DLD1 (cell line): ENCODE data around the gene PAN2.
"Not testable (repeated sequence)": the region's sequence is repeated elsewhere in the genome, so short reads cannot be mapped to it uniquely, and the experiment has no call there.

Experiments used
- in situ Hi-C: cut with HindIII; loops from 2 replicates; pipeline ENCODE4 v1.10.0; 2017; ENCODE audit warnings: low sequenced_read_pairs

The PAN2 gene

DNA sequence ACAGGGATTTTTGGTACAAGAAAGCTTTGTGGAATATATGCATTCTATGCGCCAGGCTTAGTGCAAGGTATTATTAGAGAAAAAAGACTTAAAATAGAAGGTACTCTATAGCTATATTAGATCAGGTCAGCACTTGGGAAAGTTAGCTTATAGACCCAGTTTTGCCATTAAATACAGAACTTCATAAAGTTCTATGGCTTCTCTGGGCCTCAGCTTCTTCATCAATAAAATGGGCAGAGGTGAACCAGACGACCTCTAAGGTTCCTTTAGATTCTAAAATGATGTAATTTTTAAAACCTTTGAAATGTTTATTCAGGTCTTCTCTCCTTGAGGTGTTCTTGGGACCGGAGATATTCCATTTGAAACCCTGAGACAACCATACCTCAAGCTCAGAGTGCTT, 25.1 kb downstream of the PAN2 start:
- in situ Hi-C loops: no loop called here

DNA sequence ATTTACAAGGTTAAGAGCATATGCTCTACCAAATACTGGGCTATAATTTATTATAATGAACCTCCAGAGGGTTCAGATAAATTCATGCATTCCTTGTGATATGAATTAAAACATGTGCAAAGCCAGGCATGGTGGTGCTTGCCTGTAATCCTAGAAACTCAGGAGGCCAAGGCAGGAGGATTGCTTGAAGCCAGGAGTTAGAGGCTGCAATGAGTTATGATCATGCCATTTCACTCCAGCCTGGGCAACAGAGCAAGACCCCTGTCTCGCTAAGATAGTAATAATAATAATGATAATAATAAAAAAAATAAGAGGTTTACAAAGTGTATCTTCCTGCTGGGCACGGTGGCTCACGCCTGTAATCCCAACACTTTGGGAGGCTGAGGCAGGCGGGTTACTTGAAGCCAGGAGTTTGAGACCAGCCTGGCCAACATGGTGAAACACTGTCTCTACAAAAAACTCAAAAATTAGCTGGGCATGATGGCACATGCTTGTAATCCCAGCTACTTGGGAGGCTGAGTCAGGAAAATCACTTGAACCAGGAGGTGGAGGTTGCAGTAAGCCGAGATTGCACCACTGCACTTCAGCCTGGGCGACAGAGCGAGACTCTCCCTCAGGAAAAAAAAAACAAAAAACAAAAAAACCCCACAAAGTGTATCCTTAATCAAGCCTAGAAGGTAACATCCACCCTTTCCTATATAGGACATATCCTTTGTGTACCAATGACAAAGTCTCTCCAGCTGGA, 26.4 kb downstream of the PAN2 start:
- in situ Hi-C loops: no loop called here

DNA sequence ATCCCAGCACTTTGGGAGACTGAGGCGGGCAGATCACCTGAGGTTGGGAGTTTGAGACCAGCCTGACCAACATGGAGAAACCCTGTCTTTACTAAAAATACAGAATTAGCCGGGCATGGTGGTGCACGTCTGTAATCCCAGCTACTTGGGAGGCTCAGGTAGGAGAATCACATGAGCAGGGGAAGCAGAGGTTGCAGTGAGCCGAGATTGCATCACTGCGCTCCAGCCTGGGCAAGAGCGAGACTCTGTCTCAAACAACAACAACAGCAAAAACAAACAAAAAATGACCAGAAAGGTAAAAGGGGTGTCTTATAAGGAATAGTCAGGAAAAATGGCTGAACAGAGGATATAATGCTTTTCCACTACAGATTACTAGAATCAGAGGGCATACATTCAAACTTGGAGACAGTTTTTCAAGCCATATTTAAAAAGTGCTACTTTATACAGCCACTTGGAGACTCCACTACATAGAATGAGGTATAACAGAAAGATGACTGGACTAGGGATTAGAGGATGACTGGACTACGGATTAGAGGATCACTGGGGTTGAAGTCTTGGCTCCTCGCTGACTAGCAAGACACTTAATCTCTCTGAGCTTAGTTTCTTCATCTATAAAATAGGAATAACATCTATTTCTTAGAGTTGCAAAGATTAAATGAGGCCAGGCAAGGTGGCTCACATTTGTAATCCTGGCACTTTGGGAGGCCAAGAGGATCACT, 28.8 kb downstream of the PAN2 start:
- in situ Hi-C loops: no loop called here

DNA sequence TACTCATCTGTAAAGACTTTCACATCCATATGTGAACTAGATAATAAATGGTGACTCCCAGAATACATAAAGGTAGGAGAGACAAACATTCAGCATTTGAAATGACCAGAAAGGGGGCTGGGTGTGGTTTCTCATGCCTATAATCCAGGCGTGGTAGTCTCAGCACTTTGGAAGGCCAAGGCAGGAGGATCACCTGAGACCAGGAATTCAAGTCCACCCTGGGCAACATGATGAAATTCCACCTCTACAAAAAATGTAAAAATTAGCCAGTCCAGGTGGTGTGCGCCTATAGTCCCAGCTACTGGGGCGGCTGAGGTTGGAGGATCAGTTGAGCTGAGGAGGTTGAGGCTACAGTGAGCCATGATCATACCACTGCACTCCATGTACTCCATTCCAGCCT, 29.5 kb downstream of the PAN2 start:
- in situ Hi-C loops: no loop called here

DNA sequence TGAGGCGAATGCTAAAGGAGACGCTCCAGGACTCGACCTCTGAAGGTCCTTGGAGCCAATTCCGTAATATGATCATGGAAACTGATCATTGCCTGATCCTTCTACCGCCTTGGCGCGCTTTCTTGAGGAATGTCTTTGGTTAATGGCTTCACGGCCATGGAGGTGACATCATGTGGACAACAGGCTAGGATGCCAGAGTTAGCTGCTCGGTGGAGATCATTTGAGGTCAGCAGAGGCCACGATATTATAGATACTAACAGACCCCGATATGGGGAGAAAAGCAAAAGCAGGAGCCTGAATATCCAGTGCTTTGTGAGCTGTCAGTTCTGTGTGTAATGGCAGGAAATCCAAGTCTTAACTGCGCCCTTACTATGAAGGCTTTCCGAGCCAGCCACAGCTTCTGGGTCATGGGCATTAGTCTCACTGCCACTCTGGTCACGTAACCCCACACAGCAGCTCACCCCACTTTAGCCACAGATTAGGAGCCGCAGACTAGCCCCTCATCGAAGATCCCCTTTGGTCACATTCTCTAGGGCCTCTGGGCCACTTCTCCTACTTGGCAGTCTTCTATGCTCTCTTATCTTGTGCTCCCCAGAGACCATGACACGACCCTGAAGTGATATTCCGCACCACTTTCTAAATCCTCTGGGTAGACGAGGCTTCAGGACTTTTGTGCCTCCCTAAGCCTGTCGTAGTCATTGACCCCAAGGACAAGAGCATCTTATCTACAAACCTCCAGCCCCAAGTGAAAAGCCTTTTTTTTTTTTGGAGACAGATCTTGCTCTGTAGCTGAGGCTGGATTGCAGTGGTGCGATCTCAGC, 32.9 kb downstream of the PAN2 start:
- in situ Hi-C loops: no loop called here

DNA sequence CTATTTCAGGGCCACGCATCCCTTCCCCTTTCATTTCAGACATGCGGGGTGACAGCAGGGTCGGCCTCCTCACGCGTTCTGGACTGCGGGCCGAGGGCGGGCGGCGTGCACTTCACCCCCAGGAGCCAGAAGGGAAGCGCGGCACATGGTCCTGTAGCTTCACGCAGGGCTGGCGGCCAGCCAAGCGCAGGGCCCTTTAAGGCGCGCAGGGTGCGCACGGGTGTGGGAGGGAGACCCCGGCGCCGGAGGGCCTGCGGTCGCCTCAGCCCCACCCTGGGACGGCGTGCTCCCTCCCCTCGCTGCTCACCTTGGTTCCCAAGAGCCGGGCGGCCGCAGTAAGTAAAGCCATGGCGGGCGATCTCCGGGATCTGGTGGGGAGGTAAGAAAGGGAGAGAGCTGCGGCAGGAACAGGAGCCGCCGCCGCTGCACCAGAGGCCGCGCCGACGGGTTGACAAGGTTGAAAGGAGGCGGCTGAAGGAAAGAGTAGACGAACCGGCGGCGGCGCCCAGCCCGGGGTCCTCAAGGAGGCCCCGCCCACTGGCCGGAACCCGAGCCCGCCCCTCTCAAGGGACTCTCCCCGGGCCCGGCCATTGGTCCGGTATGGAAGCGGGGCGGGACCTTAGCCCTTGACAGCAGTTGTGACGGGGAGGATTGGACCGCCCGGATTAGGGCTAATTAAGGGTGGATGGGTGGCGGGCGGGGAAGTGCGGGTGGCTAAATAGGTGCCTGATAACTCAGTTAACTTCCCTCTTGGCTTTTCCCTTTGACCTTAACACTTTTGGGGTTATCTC, 33.8 kb downstream of the PAN2 start, which contains the start of gene CS:
Gene CS (minus strand): TSS at position 478 of the 791 bp plus-strand sequence. CDS start 129 bp downstream, at position 349.
- in situ Hi-C loops: no loop called here

DNA sequence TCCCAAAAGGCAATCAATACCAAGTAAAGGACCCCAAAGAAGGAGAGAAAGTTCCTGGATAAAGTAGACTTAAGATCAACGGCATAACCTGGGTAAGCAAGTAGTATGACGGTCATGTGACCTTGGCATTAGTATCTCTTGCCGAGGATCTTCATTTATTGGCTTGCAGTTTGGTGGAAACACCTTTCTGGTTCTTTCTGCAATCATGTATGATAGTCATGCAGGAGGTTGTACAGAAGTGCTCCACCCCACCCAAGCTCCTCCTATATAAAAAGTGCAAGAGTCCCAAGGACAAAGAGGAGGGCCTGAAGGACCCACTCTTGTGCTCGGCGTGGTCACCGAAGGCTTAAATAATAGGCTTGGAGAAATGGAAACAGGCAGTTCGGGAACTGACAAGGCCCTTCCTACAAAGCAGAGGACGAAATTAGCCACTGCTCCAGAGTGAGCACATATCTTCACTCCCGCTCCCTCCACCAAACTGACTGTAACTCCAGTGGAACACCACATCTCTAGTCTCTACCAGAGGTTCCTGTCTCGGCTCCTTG, 34.4 kb downstream of the PAN2 start:
- in situ Hi-C loops: no loop called here

DNA sequence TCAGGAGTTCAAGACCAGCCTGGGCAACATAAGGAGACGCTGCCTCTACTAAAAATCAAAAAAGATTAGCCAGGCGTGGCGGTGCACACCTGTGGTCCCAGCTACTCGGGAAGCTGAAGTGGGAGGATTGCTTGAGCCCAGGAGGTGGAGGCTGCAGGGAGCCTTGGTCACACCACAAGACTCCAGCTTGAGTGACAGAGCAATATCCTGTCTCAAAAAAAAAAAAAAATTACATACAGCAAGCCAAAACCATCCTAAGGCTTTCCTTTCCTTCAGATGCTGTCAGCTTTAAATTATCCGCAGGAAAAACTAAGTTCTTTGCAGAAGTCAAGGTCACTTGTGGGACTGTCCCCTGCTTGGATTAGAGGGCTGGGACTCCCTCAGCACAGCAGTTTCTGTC, 35.0 kb downstream of the PAN2 start:
- in situ Hi-C loops: no loop called here

DNA sequence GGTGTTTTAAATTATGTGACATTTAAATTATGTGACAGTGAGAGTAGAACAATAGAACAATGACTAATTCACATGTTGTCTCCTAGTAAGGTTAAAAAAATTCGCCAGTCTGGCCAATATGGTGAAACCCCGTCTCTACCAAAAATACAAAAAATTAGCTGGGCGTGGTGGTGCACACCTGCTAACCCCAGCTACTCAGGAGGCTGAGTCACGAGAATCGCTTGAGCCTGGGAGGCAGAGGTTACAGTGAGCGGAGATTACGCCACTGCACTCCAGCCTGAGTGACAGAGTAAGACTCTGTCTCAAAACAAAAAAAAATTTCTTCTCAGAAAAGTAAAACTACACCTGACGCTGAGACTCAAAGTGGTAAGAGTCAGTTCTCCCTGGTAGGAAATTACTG, 36.4 kb downstream of the PAN2 start:
- in situ Hi-C loops: no loop called here

DNA sequence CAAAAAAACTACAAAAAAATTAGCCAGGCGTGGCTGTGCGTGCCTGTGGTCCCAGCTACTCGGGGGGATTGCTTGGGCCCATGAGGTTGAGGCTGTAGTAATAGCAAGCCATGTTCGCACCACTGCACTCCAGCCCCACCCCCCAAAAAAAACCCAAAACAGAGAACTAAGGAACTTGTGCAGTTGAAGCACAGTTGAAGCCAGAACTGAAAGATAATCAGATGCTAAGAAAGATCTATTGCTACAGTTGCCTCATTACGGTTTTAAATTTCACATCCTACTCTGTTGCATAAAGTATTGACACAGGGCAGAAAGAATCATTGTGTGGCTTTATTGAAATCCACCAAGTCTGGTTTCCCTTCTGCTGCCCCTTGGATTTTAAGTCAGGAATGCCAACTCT, 37.5 kb downstream of the PAN2 start:
- in situ Hi-C loops: no loop called here

DNA sequence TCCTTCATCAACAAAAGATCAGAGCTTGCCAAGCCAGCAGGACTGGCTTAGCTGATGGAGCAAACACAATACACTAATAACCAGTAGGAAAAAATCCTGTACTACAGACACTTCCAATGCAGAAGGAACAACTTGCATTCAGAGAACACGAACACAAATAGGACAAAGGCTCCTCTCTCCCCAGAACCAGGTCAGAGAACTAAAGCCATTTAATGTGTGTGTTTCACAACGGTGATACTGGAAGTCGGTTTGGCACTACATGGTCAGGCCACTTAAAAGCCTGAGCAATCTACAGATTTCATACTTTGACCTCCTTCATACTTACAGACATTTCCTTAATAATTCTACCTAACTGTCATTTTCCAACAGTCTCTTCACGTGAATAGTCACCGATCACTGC, 40.0 kb downstream of the PAN2 start:
- in situ Hi-C loops: no loop called here

DNA sequence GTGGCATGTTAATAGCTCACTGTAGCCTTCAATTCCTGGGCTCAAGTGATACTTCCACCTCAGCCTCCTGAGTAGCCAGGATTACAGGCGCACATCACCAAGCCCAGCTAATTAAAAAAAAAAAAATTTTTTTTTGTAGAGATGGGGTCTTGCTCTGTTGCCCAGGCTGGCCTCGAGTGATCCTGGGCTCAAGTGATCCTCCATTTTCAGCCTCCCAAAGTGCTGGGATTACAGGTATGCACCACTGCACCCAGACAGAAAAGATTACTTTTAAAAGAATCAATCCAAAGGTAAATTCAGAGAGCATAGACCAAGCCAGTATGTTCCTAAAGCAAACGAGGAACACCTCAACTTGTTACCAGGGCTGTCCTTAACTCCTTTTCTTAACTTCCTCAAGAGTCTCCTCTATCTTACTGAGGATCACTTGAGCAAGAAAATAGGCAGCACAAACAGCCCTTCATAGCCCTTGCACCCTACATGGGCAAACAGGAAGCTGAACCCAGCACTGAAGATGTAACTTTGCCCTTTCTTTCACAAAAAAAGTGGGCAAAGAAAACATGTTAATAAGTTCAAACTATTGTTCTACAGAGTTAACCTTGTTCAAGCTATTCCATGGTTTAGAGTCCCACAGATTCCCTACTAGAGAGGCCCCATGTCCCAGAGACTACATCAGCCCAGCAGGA, 45.0 kb downstream of the PAN2 start:
- in situ Hi-C loops: no loop called here

DNA sequence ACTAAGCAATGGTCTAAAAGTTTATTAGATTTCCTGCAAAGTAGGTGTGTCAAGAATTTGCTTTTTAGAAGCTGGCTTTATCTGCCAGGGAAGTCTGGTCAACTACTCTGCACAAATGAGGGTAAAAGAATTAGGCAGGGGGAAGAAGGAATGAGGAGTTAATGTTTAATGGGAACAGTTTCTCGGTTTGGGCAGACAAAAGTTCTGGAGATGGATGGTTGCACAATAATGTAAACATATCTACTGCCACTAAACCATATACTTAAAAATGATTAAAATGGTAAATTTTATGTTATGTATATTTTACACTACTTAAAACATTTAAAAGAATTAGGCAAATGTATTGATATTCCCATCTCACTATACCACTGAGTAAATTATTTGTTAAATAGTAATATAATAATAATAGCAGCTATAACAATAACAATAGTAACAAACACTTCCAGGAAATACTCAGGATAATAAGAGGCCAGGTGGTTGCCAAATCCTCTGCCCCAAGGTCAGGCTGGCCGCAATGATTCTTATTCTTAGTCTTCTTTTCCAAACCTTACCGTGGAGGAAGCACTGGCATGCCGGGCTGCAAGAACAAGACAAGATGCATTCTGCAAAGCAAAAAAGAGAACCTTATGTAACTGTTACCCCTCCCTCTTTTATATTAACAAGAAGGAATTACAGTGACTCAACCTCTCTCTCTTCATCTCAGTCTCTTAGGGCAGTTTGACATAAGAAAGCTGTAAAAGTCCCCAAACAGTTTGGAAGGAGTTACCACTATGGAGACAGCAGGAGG, 47.6 kb downstream of the PAN2 start:
- in situ Hi-C loops: no loop called here

DNA sequence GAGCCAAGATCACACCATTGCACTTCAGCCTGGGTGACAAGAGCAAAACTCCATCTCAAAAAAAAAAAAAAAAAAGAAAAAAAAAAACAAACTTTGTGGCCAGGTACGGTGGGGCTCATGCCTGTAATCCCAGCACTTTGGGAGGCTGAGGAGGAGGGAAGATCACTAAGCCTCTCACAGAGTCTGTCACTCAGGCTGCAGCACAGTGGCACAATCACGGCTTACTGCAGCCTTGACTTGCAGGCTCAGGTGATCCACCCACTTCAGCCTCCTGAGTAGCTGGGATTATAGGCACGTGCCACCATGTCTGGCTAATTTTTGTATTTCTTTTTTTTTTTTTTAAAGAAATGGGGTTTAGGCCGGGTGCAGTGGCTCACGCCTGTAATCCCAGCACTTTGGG, 49.5 kb downstream of the PAN2 start:
- in situ Hi-C loops: not testable (repeated sequence)

DNA sequence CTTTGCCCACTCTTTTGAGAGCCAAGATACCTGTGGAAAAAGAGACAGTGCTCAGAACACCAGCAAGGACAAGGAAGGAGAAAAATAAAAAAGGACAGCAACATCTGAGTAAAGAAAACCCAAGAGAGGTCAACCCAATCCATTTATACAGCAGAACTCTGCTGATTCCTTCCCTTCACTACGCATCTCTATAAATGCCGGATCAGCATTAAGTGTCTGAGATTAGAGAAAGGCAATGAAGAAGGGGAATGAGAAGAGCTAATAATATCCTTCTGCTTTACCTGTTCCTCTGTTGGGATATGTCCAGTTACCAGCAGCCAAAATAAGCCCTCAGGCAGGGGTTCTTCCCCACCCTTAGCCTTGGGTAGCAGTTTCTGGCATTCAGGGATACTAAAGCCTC, 51.2 kb downstream of the PAN2 start:
- in situ Hi-C loops: no loop called here

DNA sequence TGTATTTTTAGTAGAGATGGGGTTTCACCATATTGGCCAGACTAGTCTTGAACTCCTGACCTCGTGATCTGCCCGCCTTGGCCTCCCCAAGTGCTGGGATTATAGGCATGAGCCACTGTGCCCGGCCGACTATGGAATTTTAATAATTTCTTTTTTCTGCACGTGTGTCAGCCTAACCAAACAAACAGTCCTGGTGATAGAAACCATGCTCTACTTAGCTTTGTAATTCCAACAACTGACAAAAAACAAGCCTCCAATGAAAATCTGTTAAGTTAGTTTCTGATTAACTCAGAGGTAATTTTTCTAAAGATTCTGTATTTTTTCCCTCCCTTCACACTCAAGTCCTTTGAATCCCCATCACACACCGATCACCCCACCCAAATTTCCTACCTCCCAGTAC, 51.8 kb downstream of the PAN2 start:
- in situ Hi-C loops: no loop called here

DNA sequence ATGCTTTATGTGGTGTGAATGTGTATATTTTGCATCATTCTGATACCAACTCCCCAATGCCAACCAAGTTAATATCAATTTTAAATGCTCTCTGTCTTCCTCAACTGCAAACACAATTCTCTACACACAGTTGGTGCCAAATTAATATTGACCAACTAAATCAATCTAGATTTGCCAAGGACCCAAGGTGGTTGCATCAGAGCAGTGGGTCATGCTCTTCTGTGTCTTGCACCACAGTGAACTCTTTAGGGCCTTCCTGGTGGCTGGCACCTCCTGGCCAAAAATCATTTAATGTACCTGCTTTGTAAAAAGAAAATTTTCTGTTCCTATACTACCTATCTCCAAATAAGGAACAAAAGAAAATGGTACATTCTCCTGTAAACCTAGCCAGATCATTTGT, 53.0 kb downstream of the PAN2 start:
- in situ Hi-C loops: no loop called here

DNA sequence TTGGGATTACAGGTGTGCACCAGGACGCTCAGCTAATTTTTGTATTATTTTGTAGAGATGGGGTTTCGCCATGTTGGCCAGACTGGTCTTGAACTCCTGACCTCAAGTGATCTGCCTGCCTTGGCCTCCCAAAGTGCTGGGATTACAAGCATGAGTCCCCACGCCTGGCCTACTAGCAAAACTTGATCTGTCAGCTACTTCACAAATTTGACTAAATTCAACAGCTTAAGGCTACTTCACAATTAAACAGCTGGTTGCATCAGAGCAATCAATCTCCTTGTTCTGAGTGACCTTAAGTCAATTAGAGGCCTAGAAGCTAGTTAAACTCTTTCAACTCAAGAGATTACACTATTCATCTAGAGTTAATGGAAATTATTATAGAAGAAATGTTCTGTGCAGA, 54.9 kb downstream of the PAN2 start:
- in situ Hi-C loops: no loop called here

DNA sequence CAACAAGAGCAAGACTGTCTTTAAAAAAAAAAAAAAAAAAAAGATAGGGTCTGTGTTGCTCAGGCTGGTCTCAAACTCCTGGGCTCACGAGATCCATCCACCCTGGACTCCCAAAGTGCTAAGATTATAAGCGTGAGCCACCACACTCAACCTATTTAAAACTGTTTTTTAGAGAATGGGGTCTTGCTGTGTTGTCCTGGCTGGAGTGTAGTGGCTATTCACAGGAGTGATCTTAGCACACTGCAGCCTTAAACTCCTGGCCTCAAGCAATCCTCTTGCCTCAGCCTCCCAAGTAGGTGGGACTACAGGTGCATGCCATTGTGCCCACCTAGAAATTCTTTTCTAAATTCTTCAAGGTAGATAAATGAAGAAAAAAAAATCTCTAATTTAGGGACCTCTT, 59.5 kb downstream of the PAN2 start:
- in situ Hi-C loops: no loop called here
